ENCODE data around the gene ADAT1.

GRCh38 chr16:75648265-75649076 lies 25.4 kb upstream of the ADAT1 start:
- TF ChIP-seq CTCF (IDR thresholded peaks at IDR 0.05; ENCODE audit: low read length) (no peak), EZH2phosphoT487 (IDR thresholded peaks at IDR 0.05; ENCODE audit: low read length) (no peak)

Measured in MM.1S (cell line).